ENCODE data around the gene C11orf71.

C11orf71 gene

GRCh38 chr11:114399490-114400215, 658 bp downstream of the C11orf71 start:
- no peak for DNase-seq (ENCODE audit: low spot score)

- no peak for DNase-seq (ENCODE audit: low spot score)
These were observed 1.9 kb downstream of the C11orf71 start for GRCh38 chr11:114398303-114398920.

GRCh38 chr11:114397349-114397982, 2.8 kb downstream of the C11orf71 start:
- DNase-seq (ENCODE audit: low spot score), result no peak

GRCh38 chr11:114396916-114397315, 3.4 kb downstream of the C11orf71 start:
- DNase-seq (ENCODE audit: low spot score), result no peak

GRCh38 chr11:114395736-114396135, 4.6 kb downstream of the C11orf71 start:
- no peak for DNase-seq (ENCODE audit: low spot score)

GRCh38 chr11:114392735-114393667, 7.3 kb downstream of the C11orf71 start:
- DNase-seq (ENCODE audit: low spot score), result no peak

- DNase-seq (ENCODE audit: low spot score), result no peak
These were observed 13.8 kb downstream of the C11orf71 start for GRCh38 chr11:114386545-114386944.

GRCh38 chr11:114386131-114386530, 14.2 kb downstream of the C11orf71 start:
- no peak for DNase-seq (ENCODE audit: low spot score)

GRCh38 chr11:114384487-114384886, 15.8 kb downstream of the C11orf71 start:
- DNase-seq (ENCODE audit: low spot score), result no peak

GRCh38 chr11:114382509-114382908, 17.8 kb downstream of the C11orf71 start:
- no peak for DNase-seq (ENCODE audit: low spot score)

- no peak for DNase-seq (ENCODE audit: low spot score)
These were observed 20.8 kb downstream of the C11orf71 start for GRCh38 chr11:114379394-114380069.

GRCh38 chr11:114377612-114378267, 22.6 kb downstream of the C11orf71 start:
- DNase-seq (ENCODE audit: low spot score), result no peak

- DNase-seq (ENCODE audit: low spot score), result no peak
These were observed 25.3 kb downstream of the C11orf71 start for GRCh38 chr11:114375052-114375451.

- no peak for DNase-seq (ENCODE audit: low spot score)
These were observed 31.2 kb downstream of the C11orf71 start for GRCh38 chr11:114368918-114369680.

GRCh38 chr11:114367244-114367957, 32.9 kb downstream of the C11orf71 start:
- DNase-seq (ENCODE audit: low spot score), result no peak

- no peak for DNase-seq (ENCODE audit: low spot score)
These were observed 33.7 kb downstream of the C11orf71 start for GRCh38 chr11:114366331-114367243.

GRCh38 chr11:114362958-114363357, 37.4 kb downstream of the C11orf71 start:
- DNase-seq (ENCODE audit: low spot score), result no peak

GRCh38 chr11:114362326-114362725, 38.0 kb downstream of the C11orf71 start:
- DNase-seq (ENCODE audit: low spot score), result no peak

- DNase-seq (ENCODE audit: low spot score), result no peak
These were observed 41.0 kb downstream of the C11orf71 start for GRCh38 chr11:114359342-114359741.
